ENCODE measurements around the gene CCDC116. TPM values are rescaled to one million over a fixed set of nuclear protein-coding genes. Genes with fewer than 3 reads are reported as not detected.

CCDC116 gene
- total RNA-seq, 1 experiment from 2014 or later: 0.21 TPM

GRCh38 chr22:21657360-21658032, 24.9 kb downstream of the CCDC116 start:
- intact Hi-C loops (cut with micrococcal nuclease): no loop called here
- no peaks in the 10 kb centered on the region for H3K9me3 Mint-ChIP-seq (ENCODE audit: unreplicated experiment)
- TF ChIP-seq CTCF (IDR thresholded peaks at IDR 0.05; ENCODE audit: unreplicated experiment): no peak
- H3K36me3 Mint-ChIP-seq (ENCODE audit: insufficient read depth, unreplicated experiment): no peaks in the 10 kb centered on the region
- H3K27ac Mint-ChIP-seq (ENCODE audit: low read depth, unreplicated experiment): no peak overlapping the region
- POLR2A ChIA-PET: interaction anchor here (0.9 to 1.6 kb wide), 2 partner anchors 8 to 16 kb away, joined by 7 to 8 read pairs; partner anchors contain the start of genes PPIL2 and SDF2L1
- H3K4me3 Mint-ChIP-seq (ENCODE audit: unreplicated experiment): peak overlapping the region; percentile 67
- no peaks in the 10 kb centered on the region for H3K27me3 Mint-ChIP-seq (ENCODE audit: insufficient read depth, unreplicated experiment)
- no peak for DNase-seq (ENCODE audit: unreplicated experiment)
- BruUV-seq (replicated peaks): no TSS peak
- H3K4me1 Mint-ChIP-seq (ENCODE audit: insufficient read depth, unreplicated experiment): peaks cover 5% of the 10 kb centered on the region
- CTCF ChIA-PET: no interaction called here

GRCh38 chr22:21659864-21660525, 27.4 kb downstream of the CCDC116 start:
- Mint-ChIP-seq H3K4me1 (ENCODE audit: insufficient read depth, unreplicated experiment) (peaks cover 5% of the 10 kb centered on the region), H3K9me3 (ENCODE audit: unreplicated experiment) (no peaks in the 10 kb centered on the region), H3K4me3 (ENCODE audit: unreplicated experiment) (no peak overlapping the region), H3K27ac (ENCODE audit: low read depth, unreplicated experiment) (no peak overlapping the region), H3K36me3 (ENCODE audit: insufficient read depth, unreplicated experiment) (no peaks in the 10 kb centered on the region), H3K27me3 (ENCODE audit: insufficient read depth, unreplicated experiment) (no peaks in the 10 kb centered on the region)
- intact Hi-C loops (cut with micrococcal nuclease): no loop called here
- no peak for DNase-seq (ENCODE audit: unreplicated experiment)
- POLR2A ChIA-PET: no interaction called here
- CTCF ChIA-PET: interaction anchor here (1.1 to 1.2 kb wide), 2 partner anchors 13 to 17 kb away, joined by 3 to 7 read pairs; no protein-coding TSS in a partner anchor
- no TSS peak for BruUV-seq (replicated peaks)
- TF ChIP-seq CTCF (IDR thresholded peaks at IDR 0.05; ENCODE audit: unreplicated experiment): no peak

GRCh38 chr22:21660904-21661303, 28.3 kb downstream of the CCDC116 start:
- ChIA-PET POLR2A (no interaction called here), CTCF (no interaction called here)
- intact Hi-C loops (cut with micrococcal nuclease): no loop called here
- no peak for DNase-seq (ENCODE audit: unreplicated experiment)
- H3K27ac Mint-ChIP-seq (ENCODE audit: low read depth, unreplicated experiment): no peak overlapping the region
- no peak for TF ChIP-seq CTCF (IDR thresholded peaks at IDR 0.05; ENCODE audit: unreplicated experiment)
- H3K9me3 Mint-ChIP-seq (ENCODE audit: unreplicated experiment): no peaks in the 10 kb centered on the region
- H3K4me1 Mint-ChIP-seq (ENCODE audit: insufficient read depth, unreplicated experiment): peaks cover 5% of the 10 kb centered on the region
- no peaks in the 10 kb centered on the region for H3K27me3 Mint-ChIP-seq (ENCODE audit: insufficient read depth, unreplicated experiment)
- H3K4me3 Mint-ChIP-seq (ENCODE audit: unreplicated experiment): no peak overlapping the region
- no TSS peak for BruUV-seq (replicated peaks)
- peaks cover 8% of the 10 kb centered on the region for H3K36me3 Mint-ChIP-seq (ENCODE audit: insufficient read depth, unreplicated experiment)

GRCh38 chr22:21661991-21662390, 29.4 kb downstream of the CCDC116 start:
- no peak for DNase-seq (ENCODE audit: unreplicated experiment)
- no peak for TF ChIP-seq CTCF (IDR thresholded peaks at IDR 0.05; ENCODE audit: unreplicated experiment)
- BruUV-seq (replicated peaks): no TSS peak
- Mint-ChIP-seq H3K4me3 (ENCODE audit: unreplicated experiment) (no peak overlapping the region), H3K36me3 (ENCODE audit: insufficient read depth, unreplicated experiment) (peaks cover 11% of the 10 kb centered on the region), H3K27me3 (ENCODE audit: insufficient read depth, unreplicated experiment) (no peaks in the 10 kb centered on the region), H3K27ac (ENCODE audit: low read depth, unreplicated experiment) (no peak overlapping the region), H3K9me3 (ENCODE audit: unreplicated experiment) (no peaks in the 10 kb centered on the region), H3K4me1 (ENCODE audit: insufficient read depth, unreplicated experiment) (peaks cover 2% of the 10 kb centered on the region)
- CTCF ChIA-PET: no interaction called here
- intact Hi-C loops (cut with micrococcal nuclease): no loop called here
- POLR2A ChIA-PET: no interaction called here
